SU-DHL-6 (cell line): ENCODE measurements around the gene MSH6.

Source experiments
- CTCF ChIP-seq: fragments of 200-600 bp; sonication (generic); IDR thresholded peaks from one replicate; pipeline ENCODE4 v1.5.1; 2017; ENCODE audit warnings: antibody characterized with exemption, mild to moderate bottlenecking, low read length, moderate library complexity; ENCODE audit not compliant: insufficient read depth, poor library complexity, severe bottlenecking
- EZH2phosphoT487 ChIP-seq: fragments of 200-600 bp; sonication (generic), shearing (Covaris generic); conservative IDR thresholded peaks from 2 replicates; pipeline ENCODE4 v1.6.1; 2018; ENCODE audit warnings: mild to moderate bottlenecking, antibody characterized with exemption, low read length, moderate library complexity, mixed read lengths

DNA sequence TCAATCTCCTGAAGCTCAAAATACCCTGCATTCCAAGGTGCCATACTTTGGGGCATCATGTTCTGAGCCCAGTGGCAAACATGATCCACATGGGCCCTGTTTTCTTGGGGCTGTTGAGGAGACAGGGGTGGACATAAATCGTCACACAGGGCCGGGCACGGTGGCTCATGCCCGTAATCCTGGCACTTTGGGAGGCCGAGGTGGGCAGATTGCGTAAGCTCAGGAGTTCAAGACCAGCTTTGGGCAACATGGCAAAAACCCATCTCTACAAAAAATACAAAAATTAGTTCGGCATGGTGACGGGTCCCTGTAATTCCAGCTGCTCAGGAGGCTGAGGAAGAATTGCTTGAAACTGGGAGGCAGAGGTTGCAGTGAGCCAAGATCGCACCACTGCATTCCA, 13.6 kb upstream of the MSH6 start:
- TF ChIP-seq CTCF: no peak
- TF ChIP-seq EZH2phosphoT487: no peak
